ENCODE results near the gene FSD2.

DNA sequence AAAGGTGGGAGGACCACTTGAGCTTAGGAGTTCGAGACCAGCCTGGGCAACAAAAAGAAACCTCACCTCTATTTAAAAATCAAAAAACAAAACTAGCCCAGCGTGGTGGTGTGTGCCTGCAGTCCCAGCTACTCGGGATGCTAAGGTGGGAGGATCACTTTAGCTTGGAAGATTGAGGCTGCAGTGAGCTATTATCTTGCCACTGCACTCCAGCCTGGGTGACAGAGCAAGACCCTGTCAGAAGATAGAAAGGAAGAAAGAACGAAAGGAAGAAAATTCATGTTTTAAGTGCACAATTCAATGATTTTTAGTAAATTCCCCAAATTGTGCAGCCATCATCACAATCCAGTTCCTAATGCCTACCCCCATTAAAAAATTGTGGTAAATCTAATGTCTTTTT, 7.8 kb downstream of the FSD2 start:
- TF ChIP-seq, protein P1, sequence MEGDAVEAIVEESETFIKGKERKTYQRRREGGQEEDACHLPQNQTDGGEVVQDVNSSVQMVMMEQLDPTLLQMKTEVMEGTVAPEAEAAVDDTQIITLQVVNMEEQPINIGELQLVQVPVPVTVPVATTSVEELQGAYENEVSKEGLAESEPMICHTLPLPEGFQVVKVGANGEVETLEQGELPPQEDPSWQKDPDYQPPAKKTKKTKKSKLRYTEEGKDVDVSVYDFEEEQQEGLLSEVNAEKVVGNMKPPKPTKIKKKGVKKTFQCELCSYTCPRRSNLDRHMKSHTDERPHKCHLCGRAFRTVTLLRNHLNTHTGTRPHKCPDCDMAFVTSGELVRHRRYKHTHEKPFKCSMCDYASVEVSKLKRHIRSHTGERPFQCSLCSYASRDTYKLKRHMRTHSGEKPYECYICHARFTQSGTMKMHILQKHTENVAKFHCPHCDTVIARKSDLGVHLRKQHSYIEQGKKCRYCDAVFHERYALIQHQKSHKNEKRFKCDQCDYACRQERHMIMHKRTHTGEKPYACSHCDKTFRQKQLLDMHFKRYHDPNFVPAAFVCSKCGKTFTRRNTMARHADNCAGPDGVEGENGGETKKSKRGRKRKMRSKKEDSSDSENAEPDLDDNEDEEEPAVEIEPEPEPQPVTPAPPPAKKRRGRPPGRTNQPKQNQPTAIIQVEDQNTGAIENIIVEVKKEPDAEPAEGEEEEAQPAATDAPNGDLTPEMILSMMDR (IDR thresholded peaks at IDR 0.05) = no peak
- TF ChIP-seq POLR2A (IDR thresholded peaks at IDR 0.05) = no peak

All from esophagus squamous epithelium (tissue), 4 donors.